Activated CD4-positive, alpha-beta T cell treated with anti-CD3 and anti-CD28 coated beads, Interleukin-10, Interleukin-2, amounts not matched to agents 100 ng/mL and 50 ng/mL, durations not matched to agents 16 hours and 8 hours (primary cell): Measurements from ENCODE around the gene MORN5.

Source experiments
- DNase-seq: peaks from one replicate; pipeline ENCODE4 v3.0.0-alpha.2; 2020

The MORN5 gene

DNA sequence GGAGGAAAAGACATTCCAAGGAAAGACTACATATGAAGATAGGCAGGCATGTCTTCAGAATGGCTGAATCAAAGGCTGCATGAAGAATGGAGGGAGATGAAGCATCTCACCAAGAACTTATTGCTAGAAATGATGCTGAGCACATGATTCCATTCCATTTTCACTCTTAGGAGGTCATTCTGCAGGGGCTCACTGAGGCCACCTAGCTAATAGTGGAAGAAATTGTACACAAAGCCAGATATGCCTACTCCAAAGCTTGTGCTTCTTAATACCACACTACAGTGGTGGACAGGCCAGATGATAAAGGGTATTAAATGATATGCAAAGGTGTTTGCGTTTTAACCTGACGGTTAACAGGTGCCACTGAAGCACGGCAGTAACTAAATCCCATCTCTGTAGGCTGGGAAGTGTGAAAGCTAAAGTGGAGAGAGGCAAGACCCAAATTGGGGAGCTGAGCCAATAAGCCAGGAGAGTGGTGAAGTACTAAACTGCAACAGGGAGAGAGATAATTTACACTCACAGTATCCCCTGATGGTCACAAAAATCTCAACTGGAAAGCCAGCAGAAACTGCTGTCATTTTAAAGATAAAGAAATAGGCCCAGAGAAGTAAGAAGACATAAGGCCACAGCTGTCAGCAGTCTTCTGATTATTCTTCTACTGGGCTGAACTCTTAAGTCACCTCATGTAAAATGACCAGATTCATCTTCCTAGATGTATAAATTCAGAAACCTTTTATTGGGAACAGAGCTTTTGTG, 14.7 kb upstream of the MORN5 start:
- DNase-seq = no peak

DNA sequence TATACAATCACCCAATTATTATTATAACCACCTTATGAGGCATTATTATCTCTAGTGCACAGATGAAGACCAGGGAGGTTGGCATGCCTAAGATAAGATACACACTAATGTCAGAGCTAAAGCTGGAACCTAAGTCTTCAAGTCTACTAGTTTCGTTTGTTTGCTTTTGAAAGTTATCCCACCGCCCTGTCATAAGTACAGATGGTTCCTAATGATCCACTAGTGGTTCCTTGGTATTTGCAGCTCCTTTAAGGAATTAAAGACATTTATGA, 14.2 kb upstream of the MORN5 start:
- DNase-seq = no peak

DNA sequence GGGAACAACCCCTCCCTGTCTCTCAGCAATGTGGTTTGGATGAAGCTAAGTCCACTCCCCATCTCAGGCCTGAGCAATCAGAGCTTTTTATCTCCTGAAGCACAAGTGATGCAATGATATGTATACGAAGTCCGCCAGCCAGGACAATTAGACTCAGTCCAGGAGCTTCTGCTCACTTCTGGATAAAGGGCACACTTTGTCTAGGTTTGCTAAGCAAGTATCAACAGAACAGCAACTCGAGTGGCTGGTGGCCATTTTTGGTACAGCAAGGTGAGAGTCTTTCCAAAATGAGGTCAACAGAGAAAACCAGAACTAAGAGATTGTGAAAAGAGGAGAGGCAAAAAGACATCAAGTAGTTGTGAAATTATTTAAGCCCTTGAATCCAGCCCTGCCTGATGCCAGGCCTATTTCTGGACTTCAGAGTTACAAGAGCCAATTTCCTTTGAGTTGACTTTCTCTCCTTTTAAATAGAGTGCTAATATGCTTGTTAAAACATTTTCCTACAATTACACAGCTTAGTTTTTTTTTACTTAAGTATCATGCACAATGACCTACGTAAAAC, 8.4 kb upstream of the MORN5 start:
- no peak for DNase-seq

DNA sequence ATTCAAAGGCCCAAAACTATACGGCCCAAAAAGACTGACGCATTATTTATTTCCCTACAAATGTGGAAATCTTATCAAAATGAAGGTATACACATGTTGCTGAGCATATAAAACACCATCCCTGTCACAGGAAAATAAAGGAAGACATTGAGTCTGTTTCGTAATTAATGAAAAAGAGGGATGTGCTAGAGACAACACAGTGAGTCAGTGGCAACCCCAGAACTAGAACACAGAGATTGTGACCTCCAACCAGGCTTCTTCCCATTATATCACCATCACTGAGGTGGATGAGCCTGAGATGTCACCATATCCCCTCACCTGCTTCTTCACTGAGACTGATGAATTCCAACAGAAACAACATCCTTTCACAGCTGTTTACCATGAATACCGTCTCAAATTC, 3.9 kb upstream of the MORN5 start:
- no peak for DNase-seq

DNA sequence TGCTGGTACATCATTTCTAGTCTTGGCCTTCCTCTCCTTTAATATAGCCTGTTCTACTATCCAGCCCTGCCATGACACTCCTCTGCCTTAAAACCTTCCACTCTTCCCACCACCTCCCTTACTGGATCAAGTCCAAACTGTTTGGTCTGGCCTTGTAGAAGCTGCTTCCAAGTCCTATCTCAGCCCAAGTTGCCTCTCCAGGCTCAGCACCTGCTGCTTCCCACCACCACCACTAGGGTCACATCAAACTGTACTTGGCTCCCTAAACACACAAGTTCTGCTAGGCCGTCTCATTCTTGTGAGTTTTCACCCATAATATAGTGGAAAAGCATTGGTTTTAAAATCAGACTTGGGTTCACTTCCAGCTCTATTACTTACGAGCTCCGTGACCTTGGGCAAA, 1.5 kb upstream of the MORN5 start:
- peak; percentile 60 for DNase-seq

DNA sequence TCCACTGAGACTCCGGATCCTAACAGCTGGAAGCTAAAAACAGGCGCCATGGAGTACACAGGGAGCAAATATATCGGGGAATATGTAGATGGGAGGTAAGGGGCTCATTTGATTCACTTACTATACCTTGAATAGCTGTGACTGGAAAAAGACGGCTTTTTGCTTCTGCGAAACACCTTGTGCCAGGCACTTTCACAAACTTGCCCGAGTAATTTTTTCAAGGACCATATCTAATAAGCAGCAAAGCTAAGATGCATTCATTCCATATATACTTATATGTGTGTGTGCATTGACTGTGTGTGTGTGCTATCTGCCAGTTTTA, 178 bp downstream of the MORN5 start:
- no peak for DNase-seq

DNA sequence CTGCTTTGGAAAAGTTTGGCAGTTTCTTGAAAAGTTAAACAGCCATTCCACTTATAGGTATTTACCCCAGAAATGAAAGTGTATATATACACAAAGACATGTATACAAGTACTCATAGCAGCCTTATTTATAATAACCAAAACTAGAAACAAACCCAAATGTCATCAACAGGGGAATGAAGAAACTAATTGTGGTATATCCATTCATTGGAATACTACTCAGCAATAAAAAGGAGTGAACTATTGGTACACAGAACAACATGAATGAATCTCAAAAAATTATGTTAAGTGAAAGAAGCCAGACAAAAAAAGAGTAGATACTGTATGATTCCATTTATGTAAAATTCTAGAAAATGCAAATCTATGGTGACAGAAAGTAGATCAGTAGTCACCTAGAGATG, 2.7 kb downstream of the MORN5 start:
- no peak for DNase-seq

DNA sequence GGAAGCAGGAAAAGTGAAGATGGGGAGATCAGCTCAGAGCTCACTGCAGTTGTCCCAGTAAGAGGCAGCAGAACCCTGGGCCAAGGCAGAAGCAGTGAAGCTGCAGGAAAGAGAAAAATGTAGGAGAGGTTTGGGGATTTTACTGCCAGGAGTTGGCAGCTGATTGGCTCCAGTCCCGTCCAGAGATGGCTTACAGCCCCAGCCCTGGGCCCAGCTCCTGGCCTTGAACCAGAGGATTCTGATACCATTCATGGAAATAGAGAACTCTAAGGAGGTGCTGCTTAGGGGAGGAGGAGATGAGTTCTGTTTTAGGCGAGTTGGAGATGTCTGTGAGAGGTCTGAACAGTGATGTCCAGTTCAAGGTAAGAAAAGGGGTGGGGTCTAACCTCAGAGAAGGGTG, 4.6 kb downstream of the MORN5 start:
- DNase-seq = no peak

DNA sequence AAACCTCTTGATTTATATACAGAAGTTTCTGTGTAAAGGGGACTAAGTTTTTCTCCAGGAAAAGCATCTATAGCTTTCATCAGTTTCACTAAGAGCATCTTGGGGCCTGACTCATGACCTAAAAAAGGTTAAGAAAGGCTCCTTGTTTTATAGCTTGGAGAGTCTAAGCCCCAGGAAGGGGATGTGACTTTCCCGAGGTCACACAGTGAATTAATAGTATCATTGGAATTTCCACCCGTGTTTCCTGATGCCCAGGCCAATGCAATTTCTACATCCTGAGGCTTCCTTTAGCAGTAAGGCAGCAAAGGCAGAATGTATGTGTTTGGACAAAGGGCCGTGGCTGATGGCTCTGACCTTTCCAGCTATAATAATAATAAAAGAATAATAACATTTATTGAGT, 8.6 kb downstream of the MORN5 start:
- no peak for DNase-seq

DNA sequence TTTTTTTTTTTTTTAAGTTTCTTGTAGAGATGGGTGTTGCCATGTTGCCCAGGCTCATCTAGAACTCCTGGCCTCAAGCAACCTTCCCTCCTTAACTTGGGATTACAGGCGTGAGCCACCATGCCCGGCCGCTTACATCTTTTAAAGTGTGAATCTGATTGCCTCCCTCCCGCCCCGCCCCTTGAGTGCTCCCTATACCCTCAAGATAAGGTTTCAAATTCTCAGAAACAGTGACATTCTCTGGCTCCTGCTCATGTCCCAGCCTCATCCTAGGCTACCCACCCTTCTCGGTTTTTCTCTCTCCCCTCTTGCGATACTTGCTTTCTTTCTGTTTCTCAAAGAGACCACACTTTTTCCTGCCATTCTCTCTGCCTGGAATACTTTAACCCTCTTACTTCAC, 12.4 kb downstream of the MORN5 start:
- DNase-seq = no peak

DNA sequence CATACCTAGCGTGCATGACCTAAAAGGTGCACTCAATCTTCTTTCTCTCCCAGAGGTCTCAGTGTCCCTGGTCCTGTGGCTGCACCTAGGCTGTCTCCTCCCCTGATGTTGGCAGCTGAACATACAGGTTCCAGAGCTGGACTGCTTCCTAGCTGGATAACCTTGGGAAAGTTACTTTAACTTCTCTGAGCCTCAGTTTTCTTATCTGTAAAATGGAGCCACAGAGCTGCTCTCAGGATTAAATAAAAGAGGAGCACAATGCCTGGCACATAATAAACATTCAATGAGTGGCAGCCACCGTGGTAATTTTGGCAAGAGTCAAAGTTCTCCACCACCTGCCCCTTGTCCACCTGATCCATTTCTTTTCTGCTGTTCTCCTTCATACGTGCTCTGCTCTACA, 14.0 kb downstream of the MORN5 start:
- no peak for DNase-seq

DNA sequence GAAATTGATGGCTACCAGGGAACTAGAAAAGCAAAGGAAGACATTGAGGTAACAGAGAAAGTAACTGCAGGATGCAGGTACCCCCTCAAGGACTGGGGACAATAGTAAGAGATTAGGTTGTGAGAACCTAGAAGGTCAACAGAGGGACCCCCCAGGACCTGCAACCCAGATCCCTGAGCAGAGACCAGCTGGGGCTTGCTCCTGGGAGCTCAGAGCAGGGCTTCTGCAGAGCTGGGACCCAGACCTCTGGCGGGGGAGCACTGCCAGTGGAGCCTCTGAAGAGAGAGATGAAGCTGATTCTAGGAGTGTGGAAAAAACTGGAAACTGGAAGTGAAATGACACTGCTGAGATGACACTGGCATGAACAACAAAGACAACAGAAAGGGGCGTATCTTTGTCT, 17.2 kb downstream of the MORN5 start:
- no peak for DNase-seq

DNA sequence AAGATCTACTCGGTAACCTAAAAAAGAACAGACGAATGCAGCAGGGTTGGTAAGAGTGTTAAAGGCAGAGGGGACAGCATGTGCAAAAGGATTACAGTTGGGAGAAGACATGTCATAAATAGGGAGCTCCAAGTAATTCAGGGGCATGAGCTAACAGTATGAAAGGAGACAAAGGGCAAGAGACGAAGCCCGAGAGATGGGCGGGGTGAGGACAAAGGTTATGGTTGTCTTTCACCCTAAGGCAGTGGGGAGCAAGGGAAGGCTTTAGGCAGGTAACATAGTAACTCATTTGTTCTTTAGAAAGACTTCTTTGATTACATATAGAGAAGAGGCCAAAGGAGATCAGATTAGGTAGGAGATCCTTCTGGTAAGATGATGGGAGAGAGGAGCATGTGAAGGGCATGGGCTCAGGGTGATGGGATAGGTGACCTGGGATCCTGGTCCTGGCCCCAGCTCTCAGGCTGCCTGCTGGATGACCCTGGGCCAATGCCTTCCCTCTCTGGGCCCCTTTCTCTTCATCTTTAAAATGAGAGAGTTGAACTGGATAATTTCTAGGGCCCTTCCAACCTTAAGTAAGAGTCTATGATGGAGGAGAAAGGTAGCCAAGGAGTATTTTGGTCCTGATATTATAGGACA, 19.5 kb downstream of the MORN5 start:
- no peak for DNase-seq

DNA sequence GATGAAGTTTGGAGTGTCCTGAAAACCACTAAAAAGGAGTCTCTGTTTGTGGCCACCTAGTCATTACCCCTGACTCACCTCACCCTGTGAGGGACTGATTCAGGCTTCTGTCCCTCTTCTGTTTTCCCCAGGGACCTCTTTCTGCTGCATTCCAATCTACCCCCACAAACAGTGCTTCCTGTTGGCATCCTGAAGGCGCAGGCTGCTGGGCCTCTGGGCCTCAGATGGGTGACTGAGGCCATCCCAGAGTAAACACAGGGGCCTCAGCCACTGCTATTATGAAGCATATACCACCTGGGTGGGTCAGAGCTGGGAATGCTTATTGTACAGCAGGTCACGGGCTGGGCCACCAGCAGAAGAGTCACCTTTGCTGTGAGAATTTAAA, 20.0 kb downstream of the MORN5 start:
- no peak for DNase-seq

DNA sequence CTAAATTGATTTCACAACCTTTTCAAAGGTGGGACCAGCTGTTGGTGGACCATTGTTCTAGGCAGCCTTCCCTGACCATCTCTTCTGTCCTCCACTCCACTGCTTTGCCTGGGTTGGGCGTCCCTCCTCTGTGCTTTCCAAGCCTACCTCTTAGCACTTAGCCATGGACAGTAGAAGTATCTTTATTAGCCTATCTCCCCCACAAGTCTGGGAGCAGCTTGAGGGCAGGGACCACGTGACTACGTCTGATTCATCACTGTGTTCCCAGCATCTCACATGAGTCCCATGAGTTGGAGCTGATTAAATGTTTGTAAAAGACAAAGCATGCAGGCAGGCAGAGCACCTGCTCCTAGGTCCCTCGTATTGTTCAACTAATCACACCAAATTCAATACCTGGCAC, 20.9 kb downstream of the MORN5 start:
- DNase-seq = no peak

DNA sequence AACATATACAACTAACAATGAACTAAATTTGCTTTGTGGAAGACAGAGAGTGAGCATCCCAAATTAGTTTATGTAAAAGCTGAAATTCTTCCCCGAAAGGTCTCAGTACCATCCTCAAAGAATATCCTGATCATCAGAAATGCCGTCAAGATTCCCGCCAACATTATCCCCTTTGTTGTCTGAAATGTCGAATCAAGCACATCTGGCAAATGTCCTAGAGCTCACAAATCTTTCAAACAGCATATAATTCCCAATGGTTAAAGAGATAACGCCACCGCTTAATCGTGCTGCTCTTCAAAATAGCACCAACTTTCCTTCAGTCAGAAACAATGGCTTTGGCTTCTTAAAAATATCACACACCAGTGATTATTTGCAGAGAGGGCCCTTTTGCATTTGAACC, 23.8 kb downstream of the MORN5 start:
- no peak for DNase-seq

DNA sequence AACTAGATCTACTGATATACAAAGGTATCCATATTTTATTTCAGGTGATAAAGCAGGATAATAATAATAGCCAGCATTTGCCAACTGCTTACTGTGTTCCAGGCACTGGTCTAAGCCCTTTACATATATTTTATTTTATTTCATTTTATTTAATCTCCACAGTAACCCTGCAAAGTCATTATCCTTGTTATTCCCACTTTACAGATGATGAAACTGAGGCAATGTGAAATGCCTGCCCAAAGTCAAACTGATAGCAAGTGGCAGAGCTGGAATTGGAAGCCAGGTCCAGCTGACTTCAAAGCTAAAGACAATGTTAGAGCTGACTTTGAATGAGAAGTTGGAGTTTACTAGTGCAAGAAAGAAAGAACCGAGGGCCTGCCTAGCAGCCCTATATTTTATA, 24.8 kb downstream of the MORN5 start:
- no peak for DNase-seq

DNA sequence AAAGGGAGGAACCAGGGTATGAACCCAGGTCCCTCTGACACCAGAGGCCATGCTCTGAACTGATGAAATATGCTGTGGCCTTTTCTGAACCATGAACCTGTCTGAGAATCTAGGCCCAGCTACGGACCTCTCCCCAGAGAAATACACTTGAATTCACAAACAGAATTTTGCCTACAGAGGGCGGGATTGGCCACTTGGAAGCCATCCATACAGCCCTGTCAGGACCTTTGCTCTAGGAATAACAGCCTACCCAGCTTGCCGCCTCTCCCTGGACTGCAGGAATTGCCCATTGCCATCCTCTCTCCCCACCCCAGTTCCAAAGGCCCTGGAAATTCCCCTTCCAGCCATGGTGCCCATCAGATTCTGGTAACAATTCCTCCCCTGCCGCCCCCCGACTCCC, 26.6 kb downstream of the MORN5 start:
- DNase-seq = no peak

DNA sequence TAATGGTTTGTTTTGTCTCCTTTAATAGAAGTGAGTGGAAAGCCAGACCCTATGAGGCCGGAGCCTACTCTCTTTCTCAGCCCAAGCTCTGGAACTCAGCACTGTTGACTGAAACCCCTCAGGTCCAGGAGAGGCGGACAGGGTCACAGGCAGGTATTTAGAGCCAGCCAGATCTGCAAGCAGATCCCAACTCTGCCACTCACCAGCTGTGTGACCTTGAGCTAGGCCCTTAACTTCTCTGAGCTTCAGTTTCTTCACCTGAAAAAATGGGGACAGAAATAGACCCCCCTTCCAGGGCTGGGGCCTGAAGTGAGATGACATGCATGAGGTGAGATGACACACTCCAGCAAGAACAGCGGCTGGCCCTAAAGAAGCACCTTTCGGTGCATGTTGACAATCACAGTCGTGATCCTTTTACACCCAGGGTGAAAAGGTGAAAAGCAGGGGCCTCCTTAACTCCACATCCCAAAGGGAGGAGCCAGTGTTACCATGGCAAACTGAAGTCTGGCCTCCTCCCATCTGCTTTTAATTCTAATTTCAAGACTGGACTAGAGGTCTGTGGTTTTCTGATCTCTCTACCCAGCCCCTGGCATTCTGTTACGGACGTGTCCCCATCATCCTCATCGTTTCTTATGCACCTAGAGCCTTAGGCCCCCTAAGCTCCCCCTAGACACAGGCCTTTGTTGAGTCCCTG, 27.2 kb downstream of the MORN5 start:
- DNase-seq = no peak

DNA sequence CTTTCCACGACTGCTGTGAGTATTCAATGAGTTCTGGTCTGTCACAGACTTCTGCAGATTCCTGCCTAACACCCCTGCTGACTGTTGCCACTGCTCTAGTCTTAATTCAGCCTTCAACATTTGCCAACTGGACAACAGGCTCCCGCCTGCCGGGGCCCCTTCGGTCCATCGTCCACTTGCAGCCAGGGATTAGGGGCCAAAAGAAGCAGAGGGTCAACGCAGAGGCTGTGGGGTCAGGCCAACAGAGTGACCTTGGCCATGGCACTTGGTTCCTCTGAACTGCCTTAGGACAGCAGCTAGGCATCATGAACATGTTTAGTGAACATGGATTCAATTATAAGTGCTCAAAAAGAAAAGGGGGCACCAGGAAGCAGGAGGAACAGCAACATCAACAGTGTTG, 28.7 kb downstream of the MORN5 start:
- DNase-seq = no peak

DNA sequence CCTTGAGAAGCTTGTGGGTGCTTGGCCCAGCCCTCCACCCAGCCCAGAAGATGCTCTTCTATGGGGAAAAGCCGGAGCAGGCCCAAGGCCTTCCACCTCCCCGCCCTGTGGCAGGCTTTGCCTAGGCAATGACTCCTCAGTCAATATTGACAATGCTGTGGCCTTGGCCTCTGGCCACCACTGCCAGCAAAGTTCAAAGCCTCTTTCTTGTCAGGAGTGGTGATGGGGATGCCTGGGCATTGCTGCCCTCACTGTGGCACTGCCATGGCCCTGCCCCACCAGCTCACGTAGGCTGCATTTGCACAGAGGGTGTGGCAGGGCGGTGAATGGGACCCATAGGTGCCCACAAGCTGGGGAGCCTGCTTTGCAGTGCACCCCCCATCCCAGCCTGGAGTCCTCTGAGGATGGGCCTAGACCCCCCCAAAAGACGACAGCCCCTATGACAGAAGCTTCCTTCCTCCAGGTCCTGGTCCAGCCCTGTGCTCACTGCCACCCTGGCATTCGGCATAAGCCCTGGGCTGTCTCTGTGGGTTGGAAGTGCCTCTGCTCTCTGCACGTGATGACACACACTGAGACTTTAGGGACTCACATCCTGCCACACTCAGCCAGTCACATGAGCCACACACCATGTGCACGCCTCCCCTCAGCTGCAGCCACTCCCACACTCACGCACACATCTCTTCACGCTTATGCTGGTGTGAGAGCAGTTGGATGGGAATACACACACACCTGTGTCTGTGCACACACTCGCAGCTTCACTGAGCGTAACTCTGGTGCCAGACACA, 31.1 kb downstream of the MORN5 start:
- DNase-seq = peak; percentile 54

DNA sequence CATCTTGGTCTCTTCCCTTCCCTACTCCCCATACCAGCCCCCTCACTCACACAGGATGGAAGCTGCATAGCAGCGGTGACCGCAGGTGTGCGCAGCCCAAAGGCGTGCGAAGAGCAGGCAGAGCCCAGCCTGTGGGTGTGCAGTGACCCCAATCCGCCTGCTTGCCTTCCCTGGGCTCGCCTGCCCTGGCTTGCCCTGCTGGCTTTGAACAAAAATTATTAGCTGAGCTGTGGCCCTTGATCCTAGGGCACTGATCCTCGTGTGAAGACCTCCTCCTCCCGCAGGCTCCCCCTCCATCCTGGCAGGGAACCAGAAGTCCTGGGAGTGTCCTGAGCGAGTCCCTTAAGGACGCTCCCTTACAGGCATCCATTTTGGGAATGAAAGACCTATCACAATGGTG, 31.9 kb downstream of the MORN5 start:
- no peak for DNase-seq

DNA sequence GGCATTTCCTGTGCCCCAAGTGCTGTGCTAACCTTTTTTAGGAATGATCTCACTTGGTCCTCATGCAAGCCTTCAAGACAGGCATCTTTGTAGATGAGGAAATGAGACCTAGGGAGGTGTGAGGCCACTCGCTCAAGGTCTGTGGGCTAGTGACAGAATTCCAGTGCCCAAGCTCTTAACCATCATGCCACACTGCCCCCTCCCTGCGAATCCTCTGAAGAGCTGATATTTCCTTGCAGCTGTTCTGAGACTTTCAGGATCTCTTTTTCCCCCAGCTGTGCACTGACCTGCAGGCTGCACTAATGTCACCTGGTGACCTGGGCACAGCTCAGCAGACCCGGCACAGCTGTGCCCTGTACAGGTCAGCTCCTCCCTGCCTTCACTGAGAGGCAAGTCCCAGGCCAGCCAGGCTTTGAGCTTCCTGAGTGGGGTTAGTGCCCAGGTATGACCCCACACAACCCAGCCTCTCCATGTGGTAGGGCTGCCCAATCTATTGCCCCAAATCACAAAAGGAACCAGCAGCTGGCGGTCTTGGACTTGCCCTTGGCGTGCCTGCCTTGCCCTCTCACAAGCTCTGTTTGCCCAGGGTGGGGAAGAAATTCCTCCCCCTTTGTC, 32.7 kb downstream of the MORN5 start:
- DNase-seq = no peak
